T-helper 2 cell (primary cell): ENCODE results near the gene KCNK5.
A peak's percentile ranks its signal among the peaks of the same experiment; 100 is the strongest.

Experiments used
- DNase-seq, 5 experiments: peaks; one replicate each; pipeline versions ENCODE4 v3.0.0 to v3.0.0-alpha.2; 2012 to 2022

KCNK5 gene

GRCh38 chr6:39170389-39170788 is 58.9 kb downstream of the KCNK5 start:
- no peak for DNase-seq

- DNase-seq = no peak
These were observed 59.6 kb downstream of the KCNK5 start for GRCh38 chr6:39169448-39170344.

GRCh38 chr6:39167866-39168625 is 61.2 kb downstream of the KCNK5 start:
- DNase-seq = no peak

DNA sequence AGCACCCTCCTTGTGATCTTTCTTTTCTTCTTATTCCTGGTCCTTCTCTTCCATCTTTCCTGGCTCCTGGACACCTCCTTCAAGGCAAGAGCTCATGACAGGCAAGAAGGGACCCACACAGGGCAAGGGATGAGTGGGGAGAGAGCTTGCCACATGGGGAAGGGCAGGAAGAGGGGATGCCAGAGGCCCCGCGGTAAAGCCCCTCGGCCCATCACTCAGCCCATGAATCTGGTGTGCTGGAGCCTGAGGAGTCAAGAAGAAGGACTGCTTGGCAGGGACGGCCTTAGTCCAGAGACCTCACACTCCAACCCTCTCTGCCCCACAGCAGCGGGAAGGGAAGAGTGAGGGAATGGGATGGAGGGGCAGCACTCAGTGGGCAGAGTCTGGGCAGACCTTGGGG is 62.0 kb downstream of the KCNK5 start:
- no peak for DNase-seq

DNA sequence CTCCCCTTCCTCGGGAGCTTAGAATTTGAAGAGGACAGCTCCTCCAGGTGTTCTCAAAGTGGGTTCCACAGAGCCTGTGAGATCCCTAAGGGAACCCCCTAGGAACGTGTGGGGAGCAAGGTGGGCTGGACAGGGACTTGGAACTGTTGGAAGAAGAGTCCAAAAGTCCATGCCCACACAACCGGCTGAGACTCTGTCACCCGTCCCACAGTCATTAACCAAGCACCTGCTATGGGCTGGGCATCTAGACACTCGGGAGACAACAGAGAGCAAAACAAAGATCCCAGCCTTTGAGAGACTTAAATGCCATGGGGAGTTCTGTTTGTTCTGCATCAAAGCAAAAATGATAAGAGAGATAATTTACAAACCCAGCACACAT is 62.4 kb downstream of the KCNK5 start:
- no peak for DNase-seq

DNA sequence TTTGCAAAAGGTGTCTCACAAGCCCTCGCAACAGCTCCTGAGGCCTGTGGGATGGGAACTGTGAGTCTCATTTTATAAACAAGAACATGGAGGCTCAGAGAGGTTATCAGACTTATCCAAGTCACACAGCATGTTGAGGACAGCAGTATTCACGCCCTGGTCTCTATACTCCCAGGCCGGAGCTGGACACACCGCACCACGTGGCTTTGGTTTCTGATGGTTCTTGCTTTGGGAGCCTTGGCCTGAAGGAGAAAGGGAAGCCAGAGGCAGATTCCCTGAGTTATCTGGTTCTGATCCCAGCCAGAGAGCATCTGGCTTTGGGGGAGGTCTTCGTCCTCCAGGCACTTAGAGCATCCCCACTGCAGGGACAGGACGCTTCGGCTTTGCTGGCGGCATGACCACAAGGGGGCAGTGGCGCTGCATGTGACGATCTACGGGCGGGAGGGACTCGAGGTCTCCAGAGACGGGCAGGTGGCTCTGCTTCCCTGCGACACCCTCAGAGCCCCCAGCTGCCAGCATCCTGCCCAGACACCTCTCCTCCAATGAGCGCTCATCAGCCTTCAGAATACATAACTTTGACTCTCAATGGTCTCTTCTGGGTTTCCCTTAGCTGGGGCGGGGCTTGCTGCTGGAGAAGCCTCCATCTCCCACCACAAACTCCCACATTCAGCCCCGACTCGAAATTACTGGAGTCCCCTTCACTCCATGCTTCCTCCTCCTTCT is 62.9 kb downstream of the KCNK5 start:
- DNase-seq = peak; percentile 41 to 77 (median 64)

DNA sequence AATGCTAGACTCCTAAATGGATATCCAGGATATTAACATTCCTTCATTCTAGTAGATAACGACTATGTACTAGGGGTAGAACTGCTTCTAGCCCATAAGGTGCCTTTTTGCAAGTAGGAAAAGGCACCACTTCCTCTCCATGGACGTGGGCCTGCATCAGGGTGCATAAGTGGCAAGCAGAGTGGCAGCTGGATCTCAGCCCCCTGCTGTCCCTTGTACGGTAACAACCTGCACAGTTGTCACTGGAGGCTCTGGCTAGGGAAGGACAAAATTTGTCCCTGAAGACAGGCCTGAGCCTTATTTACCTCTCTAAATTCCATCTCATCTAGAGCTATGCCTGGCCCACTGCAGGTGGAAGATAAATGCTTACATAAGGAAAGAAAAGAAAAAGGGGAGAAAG is 71.8 kb downstream of the KCNK5 start:
- DNase-seq = no peak

DNA sequence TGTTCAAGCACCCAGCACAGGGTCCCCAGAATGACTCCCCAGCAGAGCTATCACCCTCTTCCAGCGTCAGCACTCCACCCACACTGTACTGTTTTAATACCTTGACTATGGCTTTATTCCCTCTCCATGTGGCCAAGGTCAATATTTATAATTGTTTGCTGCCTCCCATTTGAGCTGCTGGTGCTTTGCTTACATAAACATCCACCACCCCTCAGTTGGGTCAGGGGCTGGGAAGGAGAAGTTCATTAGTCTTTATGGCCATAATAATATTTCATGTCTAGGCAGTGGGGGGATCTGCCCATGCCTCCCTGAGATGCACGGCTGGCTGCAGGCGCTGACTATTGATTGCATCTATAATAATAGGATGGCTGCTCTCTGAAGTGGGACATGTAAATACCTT is 72.5 kb downstream of the KCNK5 start:
- DNase-seq = no peak

DNA sequence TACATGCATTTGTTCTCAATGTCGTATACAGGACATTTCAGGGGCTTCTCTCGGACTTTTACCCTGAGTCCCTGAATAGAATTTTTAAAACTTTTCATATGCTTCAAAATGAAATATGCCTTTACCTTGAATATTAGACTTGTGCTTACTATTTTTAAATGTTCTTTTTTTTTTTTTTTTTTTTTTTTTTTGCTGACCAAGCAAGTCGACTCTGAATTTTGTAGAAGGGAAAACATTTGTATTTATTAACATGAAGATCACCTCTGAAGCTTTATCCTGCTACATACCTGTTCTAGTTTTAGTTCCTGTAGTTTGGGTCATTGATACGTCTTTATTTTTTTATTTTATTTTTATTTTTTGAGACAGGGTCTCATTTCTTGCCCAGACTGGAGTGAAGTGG is 74.6 kb downstream of the KCNK5 start:
- DNase-seq = no peak

- peak in 1 of 5 experiments; percentile 17 for DNase-seq
These were observed 75.4 kb downstream of the KCNK5 start for GRCh38 chr6:39153766-39154397.

GRCh38 chr6:39152262-39152661 is 77.0 kb downstream of the KCNK5 start:
- no peak for DNase-seq

DNA sequence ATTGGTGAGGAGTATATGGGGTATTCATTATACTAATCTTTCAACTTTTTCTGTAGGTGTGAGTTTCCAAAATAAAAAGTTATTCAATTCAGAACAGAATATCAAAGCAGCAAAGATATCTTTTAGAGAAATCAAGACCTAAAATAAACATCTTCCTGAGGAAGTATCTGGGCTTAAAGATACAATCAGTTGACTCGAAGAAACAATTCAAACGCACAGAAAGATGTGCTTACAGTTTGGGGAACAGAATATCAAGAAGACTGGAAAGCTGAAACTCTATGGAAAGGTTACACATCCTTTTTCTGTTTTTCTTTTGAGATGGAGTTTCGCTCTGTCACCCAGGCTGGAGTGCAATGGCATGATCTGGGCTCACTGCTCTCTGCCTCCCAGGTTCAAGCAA is 78.1 kb downstream of the KCNK5 start:
- DNase-seq = no peak

DNA sequence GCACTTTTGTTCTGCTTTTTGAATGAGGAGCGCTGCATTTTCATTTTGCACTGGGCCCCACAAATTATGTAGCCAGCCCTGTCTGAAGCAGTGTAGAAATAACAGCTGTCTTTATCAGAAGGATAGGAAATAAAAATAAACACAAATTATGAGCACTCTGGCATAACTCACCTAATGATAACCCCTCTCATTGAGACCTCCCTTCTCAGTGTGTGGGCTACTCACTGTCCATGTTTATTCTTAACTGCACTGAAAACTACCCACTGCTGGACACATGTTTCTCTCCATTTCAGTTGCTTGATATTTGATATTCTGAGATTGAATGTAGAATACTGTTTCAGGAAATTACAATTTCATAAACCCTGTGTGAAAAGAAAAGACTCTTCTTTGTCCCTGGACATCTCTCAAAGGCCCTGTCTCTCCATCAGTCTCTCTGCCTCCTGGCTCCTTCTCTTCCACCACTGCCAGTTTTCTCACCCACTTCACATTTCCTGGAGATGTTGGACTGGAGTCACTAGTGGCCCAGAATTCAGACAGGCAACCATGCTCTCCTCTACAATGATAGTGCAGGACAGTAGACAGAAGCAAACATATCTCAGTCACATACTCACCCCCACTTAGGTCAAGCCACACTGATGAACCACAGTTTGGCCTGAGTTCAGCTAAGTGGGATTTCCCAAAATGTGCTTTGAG is 84.6 kb downstream of the KCNK5 start:
- no peak for DNase-seq

DNA sequence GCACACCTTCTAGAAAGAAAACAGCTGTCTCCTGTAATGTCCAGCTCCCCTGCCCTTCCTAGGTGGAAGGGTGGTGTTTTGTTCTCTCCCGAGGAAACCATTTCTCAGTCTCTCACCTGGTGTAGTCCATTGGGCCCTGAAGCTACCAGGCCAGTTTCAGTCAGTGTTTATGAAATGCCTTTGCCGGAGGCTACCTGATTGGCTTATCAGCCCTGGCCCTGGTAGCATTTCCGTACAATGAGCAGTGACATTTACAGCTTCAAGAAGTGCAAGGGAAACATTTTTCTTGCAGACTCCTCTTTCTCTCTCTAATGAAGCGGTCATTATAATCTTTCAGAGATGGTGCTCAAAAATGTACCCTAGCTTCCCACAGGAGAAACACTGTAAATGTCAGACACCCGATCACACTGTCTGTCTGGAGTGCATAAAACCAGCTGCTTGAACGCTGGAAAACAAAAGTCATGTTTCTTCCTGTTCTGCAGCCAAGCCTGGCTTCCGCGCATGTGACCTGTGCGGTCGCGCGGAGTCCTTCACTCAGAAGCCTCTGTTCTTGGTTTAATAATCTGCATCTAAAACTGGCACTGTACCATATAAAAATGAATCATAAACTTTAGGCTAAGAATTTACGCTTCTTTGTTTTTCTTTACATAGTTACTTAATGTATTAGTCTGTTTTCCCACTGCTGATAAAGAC is 85.9 kb downstream of the KCNK5 start:
- DNase-seq = peak in 1 of 5 experiments; percentile 64

- no peak for DNase-seq
These were observed 88.6 kb downstream of the KCNK5 start for GRCh38 chr6:39140556-39141167.
